ENCODE results near the gene USP47. TPM values are rescaled to one million over a fixed set of nuclear protein-coding genes. Genes with fewer than 3 reads are reported as not detected.

The USP47 gene
- total and polyA plus RNA-seq, 9 of the 15 experiments (the other 6 are each of a cell fraction or from before 2014, with no cell fraction given): 13.1 to 63.6 (median 34.7) TPM

GRCh38 chr11:11931461-11932055, 89.8 kb downstream of the USP47 start (continued):
- no peak for TF ChIP-seq CREB3L1 (IDR thresholded peaks at IDR 0.05; ENCODE audit: borderline replicate concordance, low read depth)
- no peak for TF ChIP-seq ZFP1 (CRISPR knock-in tag; IDR thresholded peaks at IDR 0.05)
- TF ChIP-seq RAD21 (CRISPR knock-in tag; conservative IDR thresholded peaks at IDR 0.05 in 1 of 2, IDR thresholded peaks at IDR 0.05 in 1 of 2): peak in 1 of 2 experiments; percentile 62; a peak in 2 of 4 replicates
- TF ChIP-seq CTCFL (IDR thresholded peaks at IDR 0.05; ENCODE audit: borderline replicate concordance, insufficient read depth, low read depth, low read length, poor library complexity, severe bottlenecking): peak; percentile 36
- no peak for TF ChIP-seq ZNF445 (CRISPR knock-in tag; IDR thresholded peaks at IDR 0.05; ENCODE audit: low read depth)
- TF ChIP-seq USF2 (CRISPR knock-in tag; IDR thresholded peaks at IDR 0.05): peak; percentile 62
- TF ChIP-seq CTCF (IDR thresholded peaks at IDR 0.05 in 2 of 3, conservative IDR thresholded peaks at IDR 0.05 in 1 of 3; ENCODE audit: insufficient read depth in 2 of 3, low read depth in 1 of 3, low read length in 3 of 3): peak in 2 of 3 experiments; percentile 52 to 57; a peak in 5 of 6 replicates
- TF ChIP-seq MTA1 (IDR thresholded peaks at IDR 0.05; ENCODE audit: borderline replicate concordance): no peak
- TF ChIP-seq REST (IDR thresholded peaks at IDR 0.05; ENCODE audit: borderline replicate concordance): peak; percentile 33; the same call in 1 of the 2 replicates
- TF ChIP-seq REST (CRISPR knock-in tag; IDR thresholded peaks at IDR 0.05; ENCODE audit: low read depth): no peak
